GM12801 (cell line): ENCODE data around the gene ADGRF3.

Source experiments
- TF ChIP-seq, protein P1 (sequence below): IDR thresholded peaks from one replicate; pipeline ENCODE4 v1.5.1; 2011; ENCODE audit warnings: control low read depth; ENCODE audit not compliant: insufficient read length; ENCODE audit errors: extremely low read depth

Gene ADGRF3, protein sequence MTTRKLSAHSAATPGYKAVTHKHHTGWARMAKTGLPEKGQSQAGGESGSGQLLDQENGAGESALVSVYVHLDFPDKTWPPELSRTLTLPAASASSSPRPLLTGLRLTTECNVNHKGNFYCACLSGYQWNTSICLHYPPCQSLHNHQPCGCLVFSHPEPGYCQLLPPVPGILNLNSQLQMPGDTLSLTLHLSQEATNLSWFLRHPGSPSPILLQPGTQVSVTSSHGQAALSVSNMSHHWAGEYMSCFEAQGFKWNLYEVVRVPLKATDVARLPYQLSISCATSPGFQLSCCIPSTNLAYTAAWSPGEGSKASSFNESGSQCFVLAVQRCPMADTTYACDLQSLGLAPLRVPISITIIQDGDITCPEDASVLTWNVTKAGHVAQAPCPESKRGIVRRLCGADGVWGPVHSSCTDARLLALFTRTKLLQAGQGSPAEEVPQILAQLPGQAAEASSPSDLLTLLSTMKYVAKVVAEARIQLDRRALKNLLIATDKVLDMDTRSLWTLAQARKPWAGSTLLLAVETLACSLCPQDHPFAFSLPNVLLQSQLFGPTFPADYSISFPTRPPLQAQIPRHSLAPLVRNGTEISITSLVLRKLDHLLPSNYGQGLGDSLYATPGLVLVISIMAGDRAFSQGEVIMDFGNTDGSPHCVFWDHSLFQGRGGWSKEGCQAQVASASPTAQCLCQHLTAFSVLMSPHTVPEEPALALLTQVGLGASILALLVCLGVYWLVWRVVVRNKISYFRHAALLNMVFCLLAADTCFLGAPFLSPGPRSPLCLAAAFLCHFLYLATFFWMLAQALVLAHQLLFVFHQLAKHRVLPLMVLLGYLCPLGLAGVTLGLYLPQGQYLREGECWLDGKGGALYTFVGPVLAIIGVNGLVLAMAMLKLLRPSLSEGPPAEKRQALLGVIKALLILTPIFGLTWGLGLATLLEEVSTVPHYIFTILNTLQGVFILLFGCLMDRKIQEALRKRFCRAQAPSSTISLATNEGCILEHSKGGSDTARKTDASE

DNA sequence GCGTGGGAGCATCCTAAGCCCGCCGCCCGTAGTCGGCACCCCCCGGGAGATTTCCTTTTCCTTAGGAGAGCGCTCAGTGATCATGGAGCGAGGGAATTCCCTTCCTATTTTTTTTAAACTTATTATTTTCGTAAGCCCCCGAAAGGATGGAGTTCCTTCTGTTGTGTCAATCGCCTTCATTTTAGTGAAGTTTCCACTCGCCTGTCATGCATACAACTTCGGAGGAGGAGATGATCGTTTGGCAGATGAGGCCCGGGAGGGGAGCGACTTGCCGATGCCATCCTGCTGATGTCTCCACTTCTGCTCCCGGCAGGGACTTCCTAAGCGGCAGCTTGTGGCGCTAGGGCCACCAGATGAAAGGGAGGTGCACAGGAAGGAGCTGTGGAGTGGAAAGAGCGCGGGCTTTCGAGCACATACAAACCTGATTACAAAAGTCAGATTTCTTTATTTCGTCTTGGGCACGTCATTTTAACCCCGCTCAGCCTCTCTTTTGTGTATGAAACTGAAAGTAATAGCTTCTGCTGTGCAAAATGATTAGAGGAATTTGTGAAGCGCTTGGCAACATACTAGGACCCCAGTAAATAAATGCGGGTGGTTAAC is at the start of gene ADGRF3:
TSS of gene ADGRF3 (minus strand) at position 336 of the 600 bp plus-strand sequence. CDS start 555 bp downstream, outside the sequence.
- TF ChIP-seq, protein P1, sequence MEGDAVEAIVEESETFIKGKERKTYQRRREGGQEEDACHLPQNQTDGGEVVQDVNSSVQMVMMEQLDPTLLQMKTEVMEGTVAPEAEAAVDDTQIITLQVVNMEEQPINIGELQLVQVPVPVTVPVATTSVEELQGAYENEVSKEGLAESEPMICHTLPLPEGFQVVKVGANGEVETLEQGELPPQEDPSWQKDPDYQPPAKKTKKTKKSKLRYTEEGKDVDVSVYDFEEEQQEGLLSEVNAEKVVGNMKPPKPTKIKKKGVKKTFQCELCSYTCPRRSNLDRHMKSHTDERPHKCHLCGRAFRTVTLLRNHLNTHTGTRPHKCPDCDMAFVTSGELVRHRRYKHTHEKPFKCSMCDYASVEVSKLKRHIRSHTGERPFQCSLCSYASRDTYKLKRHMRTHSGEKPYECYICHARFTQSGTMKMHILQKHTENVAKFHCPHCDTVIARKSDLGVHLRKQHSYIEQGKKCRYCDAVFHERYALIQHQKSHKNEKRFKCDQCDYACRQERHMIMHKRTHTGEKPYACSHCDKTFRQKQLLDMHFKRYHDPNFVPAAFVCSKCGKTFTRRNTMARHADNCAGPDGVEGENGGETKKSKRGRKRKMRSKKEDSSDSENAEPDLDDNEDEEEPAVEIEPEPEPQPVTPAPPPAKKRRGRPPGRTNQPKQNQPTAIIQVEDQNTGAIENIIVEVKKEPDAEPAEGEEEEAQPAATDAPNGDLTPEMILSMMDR = no peak

DNA sequence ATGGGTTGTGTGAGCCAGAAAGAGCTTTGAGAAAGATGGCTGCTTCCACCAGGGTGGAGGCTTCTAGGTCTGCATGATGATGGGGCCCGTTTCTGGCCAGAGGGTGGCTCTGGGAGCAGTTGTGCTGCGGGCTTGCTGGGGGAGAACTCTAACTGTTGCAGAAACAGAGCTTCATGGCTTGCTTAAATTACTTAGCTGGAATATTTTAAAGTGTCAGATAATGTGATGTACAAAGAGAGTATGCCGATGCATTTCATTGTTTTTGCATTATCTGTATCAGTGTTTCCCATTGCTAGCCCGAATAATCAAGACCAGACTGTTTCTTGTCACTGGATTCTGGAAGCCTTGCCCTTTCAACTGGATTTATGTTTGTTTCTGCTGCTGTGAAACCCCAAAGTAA is 48.8 kb upstream of the ADGRF3 start:
- TF ChIP-seq, protein P1 = no peak

DNA sequence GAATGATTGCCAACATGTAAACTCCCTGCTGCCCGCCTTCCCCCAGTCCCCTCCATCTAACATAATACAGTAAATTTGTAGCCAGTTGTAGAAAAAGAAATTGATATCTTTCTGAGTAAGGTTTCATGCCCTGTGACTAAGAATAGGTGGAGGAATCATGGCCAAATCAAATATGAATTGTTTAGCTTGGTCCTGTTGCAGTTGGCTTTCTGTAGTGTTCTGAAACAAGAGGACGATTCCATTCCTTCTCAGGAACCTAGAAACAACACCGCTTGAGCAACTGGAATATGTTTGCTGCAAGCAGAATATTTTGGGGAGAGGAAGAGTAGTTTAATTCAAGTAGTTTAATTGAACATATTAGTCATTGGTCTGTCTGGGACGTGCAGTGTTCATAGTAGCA is 48.1 kb upstream of the ADGRF3 start:
- TF ChIP-seq, protein P1 = no peak

DNA sequence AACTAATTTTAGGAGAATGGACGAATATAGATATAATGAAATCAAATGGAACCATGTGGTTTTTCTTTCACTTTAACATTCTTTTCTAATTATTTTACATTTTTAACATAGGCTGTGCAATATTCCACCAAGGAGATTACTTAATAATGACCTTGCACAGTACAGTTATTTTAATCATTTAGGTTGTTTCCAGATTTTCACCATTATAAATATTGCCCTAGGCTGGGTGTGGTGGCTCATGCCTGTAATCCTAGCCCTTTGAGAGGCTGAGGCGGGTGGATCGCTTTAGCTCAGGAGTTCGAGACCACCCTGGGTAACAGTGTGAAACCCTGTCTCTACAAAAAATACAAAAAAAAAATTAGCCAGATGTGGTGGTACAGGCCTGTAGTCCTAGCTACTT is 40.6 kb upstream of the ADGRF3 start:
- TF ChIP-seq, protein P1 = no peak

DNA sequence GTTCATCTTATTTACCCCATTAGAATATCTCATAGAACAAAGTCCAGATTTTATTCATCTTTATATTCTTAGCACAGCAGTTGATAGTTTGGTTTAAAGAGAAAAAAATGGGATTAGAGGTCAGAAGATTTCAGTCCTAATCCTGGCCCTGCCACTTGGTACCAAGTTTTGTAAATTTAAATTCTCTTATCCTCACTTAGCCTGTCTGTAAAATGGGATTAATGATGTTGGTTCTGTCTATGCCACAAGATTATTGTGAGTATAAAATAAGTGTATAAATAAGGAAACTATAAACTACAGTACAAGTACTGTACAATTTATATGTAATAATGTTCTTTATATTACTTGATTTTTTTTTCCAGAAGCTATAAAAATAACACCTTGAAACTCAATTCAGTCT is 38.0 kb upstream of the ADGRF3 start:
- TF ChIP-seq, protein P1 = no peak

DNA sequence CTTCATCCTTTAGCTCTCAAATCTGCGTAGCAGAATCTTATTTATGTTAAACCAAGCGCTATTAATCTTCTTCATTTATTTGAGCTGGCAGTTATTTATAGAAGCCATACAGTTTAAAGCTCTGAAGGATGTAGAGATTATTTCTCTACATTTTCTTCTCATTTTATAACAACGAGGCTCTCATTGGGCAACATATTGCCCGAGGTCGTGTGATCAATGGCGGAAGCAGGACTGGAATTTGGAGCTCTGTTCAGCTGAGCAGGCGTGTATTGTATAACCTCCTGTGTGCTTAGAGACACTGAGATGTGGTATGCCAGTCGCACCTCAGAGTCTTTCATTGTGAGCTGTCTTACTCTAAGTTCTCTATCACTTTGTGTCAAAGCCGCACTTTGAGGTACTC is 37.6 kb upstream of the ADGRF3 start:
- TF ChIP-seq, protein P1 = no peak

DNA sequence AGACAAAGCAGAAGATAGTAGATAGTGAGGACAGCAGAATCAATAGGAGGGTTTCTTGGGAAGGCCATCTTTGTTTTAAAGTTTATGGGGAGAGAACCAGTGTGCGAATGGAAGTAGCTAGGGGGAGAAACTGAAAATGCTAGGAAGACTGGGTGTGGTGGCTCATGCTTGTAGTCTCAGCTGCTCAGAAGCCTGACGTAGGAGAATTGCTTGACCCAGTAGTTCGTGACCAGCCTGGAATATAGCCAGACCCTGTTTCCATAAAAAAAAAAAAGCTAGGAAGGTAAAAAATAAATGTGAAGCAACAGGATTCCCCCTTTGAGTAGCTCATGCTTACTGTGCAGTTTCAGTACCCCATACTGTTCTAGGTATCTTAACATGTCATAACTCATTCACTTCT is 36.0 kb upstream of the ADGRF3 start:
- TF ChIP-seq, protein P1 = no peak
